DOHH2 (cell line): Measurements from ENCODE around the gene LARP6.

ENCODE experiments used
- CTCF ChIP-seq: fragments of 200-600 bp; sonication (generic); IDR thresholded peaks from one replicate; pipeline ENCODE4 v1.5.1; 2014; ENCODE audit warnings: antibody characterized with exemption, mild to moderate bottlenecking, low read depth, low read length; ENCODE audit not compliant: poor library complexity, severe bottlenecking
- EZH2phosphoT487 ChIP-seq: fragments of 200-600 bp; sonication (generic); IDR thresholded peaks from 2 replicates; pipeline ENCODE4 v1.6.1; 2017; ENCODE audit warnings: borderline replicate concordance, mild to moderate bottlenecking, antibody characterized with exemption, low read length, moderate library complexity, mixed read lengths

DNA sequence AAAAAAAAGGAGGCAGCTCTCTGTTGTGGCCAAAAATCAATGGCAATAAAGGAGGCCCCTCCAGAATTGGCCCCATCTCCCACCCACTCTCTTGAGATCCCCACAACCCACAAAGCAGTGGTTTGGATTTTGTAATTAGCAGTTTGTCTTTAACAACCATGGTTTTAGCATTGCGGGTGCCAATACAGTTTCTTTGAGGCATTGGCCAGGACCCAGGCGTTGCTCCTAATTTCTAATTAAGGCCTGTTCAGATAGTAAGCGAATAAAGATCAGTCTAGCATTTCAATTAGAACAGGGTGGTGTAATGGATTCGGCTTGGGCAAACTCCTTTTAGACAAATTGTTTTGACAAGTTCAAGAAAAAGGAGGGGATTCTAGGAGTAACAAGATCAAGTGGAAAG is 67.0 kb downstream of the LARP6 start:
- TF ChIP-seq CTCF: no peak
- no peak for TF ChIP-seq EZH2phosphoT487
